22Rv1 (cell line): Measurements from ENCODE around the gene TMEM271.

Experiments used
- CTCF ChIP-seq: fragments of 450-650 bp; IDR thresholded peaks from 2 replicates; pipeline ENCODE4 v1.5.1; 2017; ENCODE audit warnings: mild to moderate bottlenecking
- ZFX ChIP-seq: fragments of 450-650 bp; IDR thresholded peaks from 2 replicates; pipeline ENCODE4 v1.6.1; 2017; ENCODE audit warnings: antibody characterized with exemption, borderline replicate concordance

- TF ChIP-seq CTCF (no peak), ZFX (no peak)
Observed at GRCh38 chr4:560731-561291, 15.3 kb downstream of the TMEM271 start.
